COLO829 (cell line): Measurements from ENCODE around the gene GDNF.

Experiments
- DNase-seq: peaks from one replicate; pipeline ENCODE4 v3.0.0; 2012; ENCODE audit warnings: low spot score

Gene GDNF

DNA sequence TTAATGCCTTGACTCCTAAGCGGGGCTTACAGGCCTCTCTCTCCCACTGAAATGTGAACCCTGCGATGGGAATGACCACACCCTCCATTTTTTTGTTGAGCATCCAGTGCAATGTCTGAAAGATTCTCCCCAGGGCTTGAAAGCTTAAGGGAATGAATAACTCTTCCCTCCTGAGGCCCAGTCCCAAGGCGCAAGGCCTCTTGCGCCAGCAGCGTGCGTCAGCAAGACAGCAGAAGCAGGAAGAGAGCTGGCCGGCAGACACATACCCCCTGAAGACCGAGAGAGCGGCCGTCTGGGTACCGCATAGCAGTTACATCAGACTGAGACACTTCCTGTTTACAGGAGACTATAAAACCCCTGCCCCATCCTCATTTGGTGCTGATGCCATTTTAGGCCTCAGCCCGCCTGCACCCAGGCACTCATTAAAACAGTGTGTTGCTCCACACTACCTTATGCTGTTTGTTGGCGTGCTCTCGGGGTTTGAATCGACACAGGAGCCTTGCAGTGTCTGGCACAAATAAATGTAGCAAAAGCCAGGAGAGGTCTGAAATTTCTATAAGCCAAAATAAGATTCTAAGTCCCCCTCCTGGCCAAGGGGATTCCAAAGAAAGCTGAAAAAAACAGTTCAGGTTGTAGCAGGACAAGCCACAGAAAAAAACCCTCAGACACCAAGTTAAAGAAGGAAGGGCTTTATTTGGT lies 62.3 kb downstream of the GDNF start:
- DNase-seq: no peak

DNA sequence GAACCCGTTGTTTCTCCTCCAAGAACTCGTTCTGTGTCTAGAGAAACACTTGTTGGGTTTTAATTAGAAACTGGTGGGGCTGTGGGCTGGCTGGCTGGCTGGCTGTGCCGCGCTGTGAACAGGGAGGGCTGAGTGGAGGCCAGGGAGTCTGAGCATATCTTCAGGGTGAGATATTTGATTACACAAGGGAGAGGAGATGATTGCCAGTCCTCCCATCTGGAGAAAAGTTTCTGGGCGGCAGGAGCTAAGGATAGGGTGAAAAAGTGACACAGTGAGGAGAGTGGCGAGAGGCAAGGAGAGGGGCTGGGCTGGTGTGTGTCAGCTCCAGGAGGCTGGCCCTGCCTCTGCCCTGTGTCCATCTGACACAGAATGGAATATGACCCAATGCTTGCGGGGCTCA lies 63.0 kb downstream of the GDNF start:
- DNase-seq: no peak

DNA sequence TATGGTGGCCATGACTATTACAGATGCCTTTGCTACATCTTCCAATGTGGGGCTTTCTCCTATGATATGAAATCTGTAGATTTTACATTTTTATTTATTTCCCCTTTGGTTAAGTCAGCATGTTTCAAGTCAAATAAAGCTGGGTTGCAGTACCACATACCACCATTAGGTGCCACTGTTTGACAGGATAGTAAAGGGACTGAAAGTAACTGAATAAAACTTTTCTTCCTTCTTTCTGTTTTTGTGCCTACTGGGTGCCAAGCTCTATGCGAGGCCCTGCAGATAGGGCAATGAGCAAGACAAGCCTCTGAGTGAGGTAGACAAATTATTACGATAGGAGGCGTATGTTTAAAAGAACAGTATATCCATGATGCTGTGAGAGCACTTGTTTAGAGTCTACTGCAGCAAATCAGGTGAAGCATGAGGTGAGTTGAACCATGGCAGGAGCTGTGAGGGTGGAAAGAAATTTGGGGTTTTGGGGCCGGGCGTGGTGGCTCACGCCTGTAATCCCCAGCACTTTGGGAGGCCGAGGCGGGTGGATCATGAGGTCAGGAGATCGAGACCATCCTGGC lies 64.8 kb downstream of the GDNF start:
- DNase-seq: no peak

DNA sequence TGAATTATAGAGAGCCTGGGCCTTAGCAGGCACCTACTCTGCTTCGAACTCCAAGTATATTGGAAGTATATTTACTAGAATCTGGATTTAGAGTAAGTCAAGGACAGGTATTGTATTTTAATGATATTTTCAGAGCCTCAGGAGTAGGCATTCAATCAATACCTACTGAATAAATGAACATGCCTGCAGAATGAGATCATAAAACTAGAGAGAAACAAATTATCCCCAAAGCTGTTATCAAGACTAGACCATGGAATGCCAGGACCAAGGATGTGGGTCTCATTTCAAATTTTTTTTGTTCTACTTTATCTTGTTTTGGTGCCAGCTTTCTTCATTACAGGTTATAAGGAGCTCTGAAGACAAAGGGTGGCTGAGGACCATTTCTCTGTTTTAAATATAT lies 66.0 kb downstream of the GDNF start:
- DNase-seq: no peak

DNA sequence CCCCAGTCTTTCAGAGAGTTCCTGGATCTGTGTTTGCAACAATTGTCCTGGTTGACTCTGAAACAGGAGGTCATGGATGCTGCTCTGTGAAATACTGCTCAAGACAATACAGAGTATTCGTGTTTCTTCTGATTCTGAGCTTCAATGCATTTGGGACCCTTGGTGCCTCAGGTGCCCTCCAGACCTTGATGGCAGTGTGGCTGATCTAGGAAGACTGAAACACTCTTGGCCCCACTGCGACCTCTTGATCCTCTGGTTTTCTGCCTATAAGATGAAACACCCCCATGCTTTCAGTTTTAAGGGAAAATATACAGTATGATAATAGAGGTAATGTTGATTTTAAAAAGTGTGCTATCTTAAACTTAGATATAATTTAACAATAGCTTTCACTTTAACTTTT lies 67.6 kb downstream of the GDNF start:
- DNase-seq: no peak

DNA sequence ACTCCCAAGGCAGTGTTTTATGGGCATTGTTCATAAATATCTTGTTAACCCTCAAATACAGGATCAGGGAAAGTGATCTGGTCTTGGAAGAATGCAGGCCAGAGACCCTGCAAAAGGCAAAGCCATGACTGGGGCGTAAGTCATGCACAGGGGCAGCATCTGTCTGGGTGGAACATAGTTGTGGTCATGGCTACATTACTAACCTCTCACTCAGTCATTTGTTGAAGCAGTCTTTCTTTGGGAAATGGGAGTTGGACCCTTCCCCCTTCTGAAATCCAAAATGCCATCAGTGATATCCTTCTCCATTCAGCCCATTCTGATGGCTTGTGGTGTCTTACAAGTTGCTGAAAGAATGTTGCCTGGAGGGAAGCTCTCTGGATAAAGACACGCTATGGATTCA lies 68.1 kb downstream of the GDNF start:
- no peak for DNase-seq

DNA sequence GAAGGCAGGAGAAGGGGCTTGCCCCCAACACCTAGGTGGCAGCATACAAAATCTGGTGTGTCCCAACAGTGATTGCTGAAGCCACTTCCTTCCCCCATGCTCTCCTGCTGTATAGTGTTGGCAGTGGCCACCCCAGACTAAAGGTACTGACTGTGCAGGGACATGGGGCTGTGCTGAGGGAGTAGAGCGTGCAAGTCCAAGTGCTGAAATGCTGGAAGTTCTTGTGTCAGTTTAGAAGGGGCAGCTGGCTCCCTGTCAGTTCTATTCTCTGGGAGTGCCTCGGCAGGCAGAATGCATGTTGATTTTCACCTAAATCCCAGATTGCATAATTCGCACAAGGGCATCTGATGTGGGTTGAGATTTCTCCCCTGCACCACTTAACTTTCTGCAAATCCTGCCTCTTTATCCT lies 68.6 kb downstream of the GDNF start:
- DNase-seq: no peak

DNA sequence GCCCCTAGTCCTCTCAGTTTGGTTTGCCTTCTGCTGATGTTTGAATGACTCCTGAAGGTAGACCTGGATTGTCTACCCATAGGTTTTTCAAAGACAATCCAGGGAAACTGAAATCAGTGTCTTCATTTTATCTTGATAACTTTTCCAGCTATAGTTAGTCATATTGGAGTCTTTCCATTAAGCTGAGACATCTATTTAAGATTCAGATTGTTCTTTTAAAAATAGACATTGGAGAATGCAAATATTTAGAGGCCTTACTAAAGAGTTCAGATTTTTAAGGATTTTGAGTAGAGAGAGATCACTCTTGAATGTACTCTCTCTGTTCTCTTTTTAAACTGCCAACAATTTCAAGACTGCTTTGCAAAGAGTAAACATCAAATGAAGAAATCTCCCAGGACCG lies 69.1 kb downstream of the GDNF start:
- no peak for DNase-seq

DNA sequence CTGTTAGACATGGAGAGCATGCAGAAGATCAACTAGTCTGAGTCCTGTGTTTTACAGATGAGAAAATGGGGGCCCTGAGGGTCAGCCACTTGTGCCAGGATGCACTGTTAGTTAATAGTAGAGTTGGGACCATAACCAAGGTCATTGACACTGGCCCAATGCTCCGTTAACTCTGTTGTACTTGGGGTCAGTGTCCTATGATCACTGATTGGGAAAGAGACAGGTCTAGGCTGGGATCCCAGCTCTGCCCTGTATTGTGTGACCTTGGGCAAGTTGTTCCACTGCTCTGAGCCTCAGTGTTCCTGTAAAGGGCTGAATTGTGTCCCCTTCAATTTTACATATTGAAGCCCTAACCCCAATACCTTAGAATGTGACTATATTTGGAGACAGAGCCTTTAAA lies 70.0 kb downstream of the GDNF start:
- DNase-seq: no peak

DNA sequence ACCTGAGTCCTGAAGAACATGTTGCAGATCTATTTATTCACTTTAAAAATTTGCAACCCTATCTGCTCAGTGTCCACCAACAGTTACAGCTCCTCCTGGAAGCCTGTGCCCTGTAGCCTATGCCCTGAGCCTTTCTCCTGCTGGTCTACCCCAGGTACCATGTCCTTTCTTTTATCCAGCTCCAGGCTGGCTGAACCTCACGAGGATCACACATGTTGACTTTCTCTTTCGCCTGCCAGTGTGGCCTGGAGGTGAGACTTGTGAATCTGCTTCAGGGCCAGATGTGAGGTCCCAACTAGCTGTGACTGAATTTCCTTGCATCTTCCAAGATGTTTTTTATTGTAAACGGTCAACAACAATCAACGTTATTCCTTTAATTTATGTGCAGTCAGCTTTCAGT lies 70.7 kb downstream of the GDNF start:
- no peak for DNase-seq

DNA sequence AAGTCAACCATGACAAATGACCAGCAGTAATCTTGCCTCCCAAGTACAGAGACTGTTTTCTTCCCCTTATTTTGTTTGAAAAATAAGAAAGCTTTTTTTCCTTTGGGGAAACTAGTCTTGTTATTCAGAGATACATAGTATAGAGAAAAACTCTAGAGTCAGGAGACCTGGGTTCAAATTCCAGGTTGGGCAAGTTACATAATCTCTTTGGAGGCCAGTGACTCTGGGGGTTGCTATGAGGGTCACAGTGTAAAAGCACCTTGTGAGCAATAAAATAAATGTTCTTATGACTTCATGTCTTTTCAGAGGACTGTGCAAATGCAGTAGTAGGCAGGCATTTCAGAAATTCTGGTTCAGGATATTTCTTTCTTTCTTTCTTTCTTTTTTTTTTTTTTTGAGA lies 71.5 kb downstream of the GDNF start:
- no peak for DNase-seq

DNA sequence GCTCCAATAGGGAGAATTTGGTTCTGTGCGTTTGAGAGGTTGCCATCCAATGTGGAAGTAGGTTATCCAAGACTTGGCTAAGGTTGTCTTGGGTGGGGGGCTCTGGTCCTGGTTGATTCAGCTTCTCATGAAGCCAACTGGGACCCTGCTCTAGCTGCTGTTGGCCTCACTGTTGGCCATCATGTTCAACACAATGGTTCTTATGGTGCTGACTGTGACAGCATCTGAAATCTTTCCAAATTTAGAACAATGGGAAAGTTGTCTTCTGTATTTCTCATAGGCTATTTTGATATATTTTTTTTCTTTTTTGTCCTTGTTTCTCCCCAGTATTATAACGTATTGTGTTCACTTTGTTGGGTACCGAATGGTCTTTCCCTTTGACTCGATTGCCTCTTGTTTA lies 71.9 kb downstream of the GDNF start:
- DNase-seq: no peak

DNA sequence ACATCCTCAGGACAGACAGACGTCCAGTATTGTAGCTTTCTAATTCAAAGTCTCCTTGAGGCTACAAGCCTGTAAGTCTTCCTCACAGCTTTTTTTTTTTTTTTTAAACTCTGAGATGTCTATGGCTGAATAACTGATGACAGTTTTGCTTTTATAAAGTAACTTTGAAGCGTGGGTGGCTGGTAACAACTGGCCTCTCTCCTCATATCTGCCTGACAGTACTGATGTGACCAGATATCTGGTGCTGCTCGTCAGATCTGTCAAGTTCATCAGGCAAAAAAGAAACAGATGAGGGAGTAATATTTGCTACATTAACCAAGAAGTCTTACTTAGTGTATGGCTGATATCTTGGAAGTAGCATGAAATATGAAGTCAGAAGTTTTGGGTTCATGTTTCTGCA lies 72.6 kb downstream of the GDNF start:
- DNase-seq: no peak
